GM12878 (cell line): Measurements from ENCODE around the gene CACNG5. TPM values are rescaled to one million over a fixed set of nuclear protein-coding genes. Genes with fewer than 3 reads are reported as not detected.

Experiments
- ASH2L ChIP-seq: fragments of 300-600, 200-600 bp; sonication (generic); IDR thresholded peaks from 2 replicates; pipeline ENCODE4 v1.6.1; 2017; ENCODE audit warnings: low read depth, mild to moderate bottlenecking, borderline replicate concordance
- CBX5 ChIP-seq: sonication (generic); IDR thresholded peaks from 2 replicates; pipeline ENCODE4 v1.6.1; 2016; ENCODE audit warnings: low read depth, moderate library complexity, mild to moderate bottlenecking, inconsistent platforms
- FOS ChIP-seq: IDR thresholded peaks from 3 replicates; pipeline ENCODE4 v1.6.1; 2011; ENCODE audit warnings: borderline replicate concordance; ENCODE audit not compliant: insufficient read length; ENCODE audit errors: extremely low read depth
- HDGF ChIP-seq: fragments of 450-650 bp; IDR thresholded peaks from 2 replicates; pipeline ENCODE4 v1.6.1; 2016; ENCODE audit warnings: antibody characterized with exemption
- MYC ChIP-seq: IDR thresholded peaks from 2 replicates; pipeline ENCODE4 v1.6.1; 2011; ENCODE audit warnings: mild to moderate bottlenecking, low read length, moderate library complexity, inconsistent platforms; ENCODE audit not compliant: insufficient read depth, insufficient replicate concordance, insufficient read length, severe bottlenecking
- POLR2AphosphoS2 ChIP-seq: IDR thresholded peaks from 2 replicates; pipeline ENCODE4 v1.6.1; 2011; ENCODE audit warnings: low read depth, mild to moderate bottlenecking, low read length, improper control_type of control experiment, moderate library complexity
- RAD21 ChIP-seq: IDR thresholded peaks from 2 replicates; pipeline ENCODE4 v1.6.1; 2011; ENCODE audit warnings: mild to moderate bottlenecking, low read depth, low read length, moderate library complexity; ENCODE audit not compliant: insufficient read depth
- SPI1 ChIP-seq: IDR thresholded peaks from 2 replicates; pipeline ENCODE4 v1.6.1; 2011; ENCODE audit warnings: low read depth, mild to moderate bottlenecking, low read length, moderate library complexity, borderline replicate concordance; ENCODE audit not compliant: insufficient read depth
- WRNIP1 ChIP-seq: IDR thresholded peaks from 2 replicates; pipeline ENCODE4 v1.6.1; 2011; ENCODE audit warnings: low read depth, low read length, improper control_type of control experiment, borderline replicate concordance
- ZBTB33 ChIP-seq: fragments of 450-650 bp; IDR thresholded peaks from 2 replicates; pipeline ENCODE4 v1.6.1; 2017; ENCODE audit warnings: mild to moderate bottlenecking
- polyA plus RNA-seq, 11 experiments: library from polyadenylated mRNA; depleted of rRNA in 4 of 11; unstranded in 6 of 11; stranded (reverse) in 5 of 11; fragments of >200 nt; fragmentation: Nextera tagmentation in 4 of 11; fragmentation: Illumina TruSeq in 1 of 11; extraction: Ambion mirVana in 4 of 11; extraction: Trizol in 1 of 11; gene quantifications; 1 replicate in 1 of 11; 2 replicates in 10 of 11; pipeline versions ENCODE4 v1.2.1 to v1.2.3, GENCODE V29; 2011 to 2016; ENCODE audit warnings: inconsistent platforms in 2 of 11, missing spikeins in 2 of 11, low read depth in 1 of 11
- total RNA-seq, 4 experiments: library from RNA; depleted of rRNA in 3 of 4; stranded (reverse); fragments of >200 nt in 3 of 4; fragmentation: Illumina TruSeq in 1 of 4; extraction: Trizol in 1 of 4; gene quantifications; 2 replicates each; pipeline versions ENCODE4 v1.2.1 to v1.2.3, GENCODE V29; 2013 to 2021
- TF ChIP-seq, protein P1 (sequence below): fragments of 450-650 bp; IDR thresholded peaks from 2 replicates; pipeline ENCODE4 v1.6.1; 2016; ENCODE audit warnings: mild to moderate bottlenecking
- TF ChIP-seq, protein P2 (sequence below): fragments of 450-650 bp; IDR thresholded peaks from 2 replicates; pipeline ENCODE4 v1.6.1; 2017; ENCODE audit warnings: mild to moderate bottlenecking, moderate library complexity

The CACNG5 gene
- total and polyA plus RNA-seq, 10 of the 15 experiments (the other 5 are each of a cell fraction or from before 2014, with no cell fraction given) = not detected

DNA sequence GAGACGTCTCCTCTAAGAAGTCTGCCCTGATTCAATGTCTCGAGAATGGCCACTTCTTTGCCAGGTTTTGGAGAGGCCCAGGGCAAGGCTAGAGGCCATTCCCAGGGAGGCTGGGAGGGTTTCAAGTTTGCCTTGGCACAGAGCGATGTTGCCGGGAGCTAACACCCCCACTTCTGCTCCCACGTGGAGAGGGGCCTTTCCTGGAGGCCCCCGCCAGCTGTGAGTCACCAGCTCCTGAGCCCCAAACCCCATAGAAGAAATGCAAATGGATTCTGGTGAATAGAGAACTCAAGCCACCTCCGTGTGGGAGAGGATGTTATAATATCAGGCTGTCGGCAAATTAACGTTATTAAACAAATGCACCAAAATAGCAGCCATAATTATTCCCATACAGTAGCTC, 62.2 kb downstream of the CACNG5 start (continued):
- TF ChIP-seq, protein P1, sequence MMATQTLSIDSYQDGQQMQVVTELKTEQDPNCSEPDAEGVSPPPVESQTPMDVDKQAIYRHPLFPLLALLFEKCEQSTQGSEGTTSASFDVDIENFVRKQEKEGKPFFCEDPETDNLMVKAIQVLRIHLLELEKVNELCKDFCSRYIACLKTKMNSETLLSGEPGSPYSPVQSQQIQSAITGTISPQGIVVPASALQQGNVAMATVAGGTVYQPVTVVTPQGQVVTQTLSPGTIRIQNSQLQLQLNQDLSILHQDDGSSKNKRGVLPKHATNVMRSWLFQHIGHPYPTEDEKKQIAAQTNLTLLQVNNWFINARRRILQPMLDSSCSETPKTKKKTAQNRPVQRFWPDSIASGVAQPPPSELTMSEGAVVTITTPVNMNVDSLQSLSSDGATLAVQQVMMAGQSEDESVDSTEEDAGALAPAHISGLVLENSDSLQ = no peak
- TF ChIP-seq SPI1 (no peak), WRNIP1 (no peak), FOS (no peak), ZBTB33 (no peak), ASH2L (no peak), MYC (no peak), HDGF (no peak), POLR2AphosphoS2 (no peak), CBX5 (no peak), RAD21 (no peak)
- TF ChIP-seq, protein P2, sequence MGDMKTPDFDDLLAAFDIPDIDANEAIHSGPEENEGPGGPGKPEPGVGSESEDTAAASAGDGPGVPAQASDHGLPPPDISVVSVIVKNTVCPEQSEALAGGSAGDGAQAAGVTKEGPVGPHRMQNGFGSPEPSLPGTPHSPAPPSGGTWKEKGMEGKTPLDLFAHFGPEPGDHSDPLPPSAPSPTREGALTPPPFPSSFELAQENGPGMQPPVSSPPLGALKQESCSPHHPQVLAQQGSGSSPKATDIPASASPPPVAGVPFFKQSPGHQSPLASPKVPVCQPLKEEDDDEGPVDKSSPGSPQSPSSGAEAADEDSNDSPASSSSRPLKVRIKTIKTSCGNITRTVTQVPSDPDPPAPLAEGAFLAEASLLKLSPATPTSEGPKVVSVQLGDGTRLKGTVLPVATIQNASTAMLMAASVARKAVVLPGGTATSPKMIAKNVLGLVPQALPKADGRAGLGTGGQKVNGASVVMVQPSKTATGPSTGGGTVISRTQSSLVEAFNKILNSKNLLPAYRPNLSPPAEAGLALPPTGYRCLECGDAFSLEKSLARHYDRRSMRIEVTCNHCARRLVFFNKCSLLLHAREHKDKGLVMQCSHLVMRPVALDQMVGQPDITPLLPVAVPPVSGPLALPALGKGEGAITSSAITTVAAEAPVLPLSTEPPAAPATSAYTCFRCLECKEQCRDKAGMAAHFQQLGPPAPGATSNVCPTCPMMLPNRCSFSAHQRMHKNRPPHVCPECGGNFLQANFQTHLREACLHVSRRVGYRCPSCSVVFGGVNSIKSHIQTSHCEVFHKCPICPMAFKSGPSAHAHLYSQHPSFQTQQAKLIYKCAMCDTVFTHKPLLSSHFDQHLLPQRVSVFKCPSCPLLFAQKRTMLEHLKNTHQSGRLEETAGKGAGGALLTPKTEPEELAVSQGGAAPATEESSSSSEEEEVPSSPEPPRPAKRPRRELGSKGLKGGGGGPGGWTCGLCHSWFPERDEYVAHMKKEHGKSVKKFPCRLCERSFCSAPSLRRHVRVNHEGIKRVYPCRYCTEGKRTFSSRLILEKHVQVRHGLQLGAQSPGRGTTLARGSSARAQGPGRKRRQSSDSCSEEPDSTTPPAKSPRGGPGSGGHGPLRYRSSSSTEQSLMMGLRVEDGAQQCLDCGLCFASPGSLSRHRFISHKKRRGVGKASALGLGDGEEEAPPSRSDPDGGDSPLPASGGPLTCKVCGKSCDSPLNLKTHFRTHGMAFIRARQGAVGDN = no peak
- TF ChIP-seq, all 136 proteins: peak for 0
